Epithelial cell of proximal tubule (primary cell): ENCODE measurements around the gene WFDC11. TPM values are rescaled to one million over a fixed set of nuclear protein-coding genes. Genes with fewer than 3 reads are reported as not detected.
"Not testable (repeated sequence)": the region's sequence is repeated elsewhere in the genome, so short reads cannot be mapped to it uniquely, and the experiment has no call there.

Source experiments
- DNase-seq: peaks from one replicate; pipeline ENCODE4 v3.0.0-alpha.2; 2011; ENCODE audit warnings: low read depth
- H3K4me3 ChIP-seq: 2 replicates; pipeline ENCODE4 v1.5.1; 2011; ENCODE audit warnings: low read depth, mild to moderate bottlenecking, low read length
- total RNA-seq: library from RNA; depleted of rRNA; stranded (reverse); fragments of >200 nt; gene quantifications from 2 replicates; pipeline ENCODE4 v1.2.3, GENCODE V29; 2015
- TF ChIP-seq, protein P1 (sequence below): conservative IDR thresholded peaks from 2 replicates; pipeline ENCODE4 v1.5.1; 2012; ENCODE audit warnings: low read depth, mild to moderate bottlenecking, low read length

WFDC11 gene
- total RNA-seq, 1 donor from 2014 or later = not detected

DNA sequence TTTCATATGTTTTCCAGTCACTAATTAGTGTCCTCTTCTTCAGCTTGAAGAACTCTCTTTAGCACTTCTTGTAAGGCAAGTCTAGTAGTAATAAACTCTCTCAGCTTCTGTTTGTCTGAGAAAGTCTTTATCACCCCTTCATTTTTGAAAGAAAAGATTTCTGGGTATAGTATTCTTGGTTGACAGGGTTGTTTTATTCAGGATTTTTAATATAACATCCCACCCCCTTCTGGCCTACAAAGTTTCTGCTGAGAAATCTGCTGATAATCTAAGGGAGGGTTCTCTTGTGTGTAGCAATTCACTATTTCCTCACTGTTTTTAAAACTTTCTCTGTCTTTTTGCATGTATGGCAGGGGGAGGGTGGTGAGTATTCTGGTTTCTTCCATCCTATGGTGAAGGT is 9.6 kb upstream of the WFDC11 start:
- no peak for DNase-seq
- H3K4me3 ChIP-seq = no peak overlapping the region
- TF ChIP-seq, protein P1, sequence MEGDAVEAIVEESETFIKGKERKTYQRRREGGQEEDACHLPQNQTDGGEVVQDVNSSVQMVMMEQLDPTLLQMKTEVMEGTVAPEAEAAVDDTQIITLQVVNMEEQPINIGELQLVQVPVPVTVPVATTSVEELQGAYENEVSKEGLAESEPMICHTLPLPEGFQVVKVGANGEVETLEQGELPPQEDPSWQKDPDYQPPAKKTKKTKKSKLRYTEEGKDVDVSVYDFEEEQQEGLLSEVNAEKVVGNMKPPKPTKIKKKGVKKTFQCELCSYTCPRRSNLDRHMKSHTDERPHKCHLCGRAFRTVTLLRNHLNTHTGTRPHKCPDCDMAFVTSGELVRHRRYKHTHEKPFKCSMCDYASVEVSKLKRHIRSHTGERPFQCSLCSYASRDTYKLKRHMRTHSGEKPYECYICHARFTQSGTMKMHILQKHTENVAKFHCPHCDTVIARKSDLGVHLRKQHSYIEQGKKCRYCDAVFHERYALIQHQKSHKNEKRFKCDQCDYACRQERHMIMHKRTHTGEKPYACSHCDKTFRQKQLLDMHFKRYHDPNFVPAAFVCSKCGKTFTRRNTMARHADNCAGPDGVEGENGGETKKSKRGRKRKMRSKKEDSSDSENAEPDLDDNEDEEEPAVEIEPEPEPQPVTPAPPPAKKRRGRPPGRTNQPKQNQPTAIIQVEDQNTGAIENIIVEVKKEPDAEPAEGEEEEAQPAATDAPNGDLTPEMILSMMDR = no peak

DNA sequence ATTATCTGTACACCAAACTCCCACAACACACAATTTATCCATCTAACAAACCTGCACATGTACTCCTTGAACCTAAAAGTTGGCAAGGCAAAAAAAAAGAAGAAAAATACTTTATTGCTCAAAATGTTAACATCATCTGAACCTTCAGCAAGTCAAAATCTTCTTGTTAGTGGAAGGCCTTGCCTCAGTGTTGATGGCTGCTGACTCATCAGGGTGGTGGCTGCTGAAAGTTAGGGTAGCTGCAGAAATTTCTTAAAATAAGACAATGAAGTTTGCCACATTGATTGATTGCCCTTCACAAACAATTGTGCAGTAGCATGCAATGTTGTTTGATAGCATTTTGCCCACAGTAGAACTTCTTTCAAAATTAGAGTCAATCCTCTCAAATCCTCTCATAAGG is 2.7 kb upstream of the WFDC11 start:
- TF ChIP-seq, protein P1 = no peak
- no peak for DNase-seq
- no peak overlapping the region for H3K4me3 ChIP-seq

- not testable (repeated sequence) for H3K4me3 ChIP-seq, DNase-seq
Observed at GRCh38 chr20:45657038-45657437, 13.0 kb downstream of the WFDC11 start.

- not testable (repeated sequence) for DNase-seq, H3K4me3 ChIP-seq
Observed at GRCh38 chr20:45651726-45652125, 18.3 kb downstream of the WFDC11 start.

DNA sequence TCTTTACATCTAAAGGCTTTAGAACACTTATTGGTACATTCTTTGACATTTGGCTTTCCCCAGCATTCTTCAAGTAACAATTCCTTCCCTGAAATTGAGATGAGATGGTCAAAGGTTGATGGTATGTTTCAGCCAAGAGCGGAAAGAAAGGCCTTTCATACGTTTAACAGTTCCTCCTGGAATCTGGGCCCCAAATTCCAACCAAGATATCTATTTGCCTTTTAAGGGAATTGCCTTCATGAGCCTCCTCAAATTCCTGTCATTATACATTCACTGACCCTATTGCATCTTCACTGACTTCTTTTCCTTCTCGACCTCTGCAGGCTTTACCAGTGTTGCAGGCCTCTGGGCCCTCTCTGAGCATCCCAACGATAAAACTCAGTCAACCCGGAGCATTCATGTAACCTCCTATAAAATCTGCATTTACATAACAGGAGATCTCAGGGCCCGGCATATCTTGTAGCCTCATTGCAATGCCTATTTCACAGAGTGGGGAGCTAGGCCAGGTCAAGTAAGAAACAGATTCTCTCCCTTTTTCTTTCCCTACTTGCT is 20.7 kb downstream of the WFDC11 start:
- no peak for DNase-seq
- H3K4me3 ChIP-seq = no peak overlapping the region
- TF ChIP-seq, protein P1 = no peak

GRCh38 chr20:45647441-45648050 is 22.5 kb downstream of the WFDC11 start:
- no peak overlapping the region for H3K4me3 ChIP-seq
- TF ChIP-seq, protein P1 = no peak
- DNase-seq = no peak

GRCh38 chr20:45646875-45647274 is 23.2 kb downstream of the WFDC11 start:
- H3K4me3 ChIP-seq = no peak overlapping the region
- TF ChIP-seq, protein P1 = no peak
- DNase-seq = no peak

- not testable (repeated sequence) for DNase-seq, H3K4me3 ChIP-seq
Observed at GRCh38 chr20:45645869-45646268, 24.2 kb downstream of the WFDC11 start.

DNA sequence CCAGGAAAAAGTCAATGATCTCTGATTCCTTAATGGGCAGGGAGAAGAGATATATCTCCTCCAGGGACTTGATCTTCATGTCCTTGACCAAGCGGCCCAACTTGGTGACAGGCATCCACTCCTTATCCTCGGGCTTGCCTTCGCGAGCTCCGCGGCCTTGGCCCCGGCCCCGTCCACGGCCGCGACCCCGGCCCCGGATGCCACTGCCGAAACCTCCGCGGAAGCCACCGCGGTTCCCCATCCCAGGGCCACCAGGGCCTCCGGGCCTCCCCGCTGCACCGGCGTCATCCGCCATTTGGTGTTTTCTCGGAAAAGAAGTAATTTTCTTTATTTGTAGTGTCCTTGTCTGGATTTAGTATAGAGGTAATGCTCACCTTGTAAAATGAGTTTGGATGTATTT is 29.0 kb downstream of the WFDC11 start:
- not testable (repeated sequence) for DNase-seq, H3K4me3 ChIP-seq
